Mucosa of descending colon (tissue), 3 donors: ENCODE measurements around the gene RIBC2. TPM values are rescaled to one million over a fixed set of nuclear protein-coding genes. Genes with fewer than 3 reads are reported as not detected.
"Not testable (repeated sequence)": the region's sequence is repeated elsewhere in the genome, so short reads cannot be mapped to it uniquely, and the experiment has no call there.

Experiments used
- ATAC-seq: fragments of 200-7000 bp; cut with Tn5 transposase; one replicate; pipeline ENCODE4 v1.9.1; 2020; ENCODE audit warnings: mild to moderate bottlenecking, moderate library complexity
- DNase-seq, 3 donors: peaks; one replicate each; pipeline ENCODE4 v3.0.0-alpha.2; 2020
- H3K36me3 ChIP-seq: fragments of 200-600 bp; one replicate; pipeline ENCODE4 v1.8.0; 2021; ENCODE audit warnings: low read depth, mild to moderate bottlenecking
- H3K4me1 ChIP-seq: fragments of 200-600 bp; one replicate; pipeline ENCODE4 v1.8.0; 2021; ENCODE audit warnings: low read depth, mild to moderate bottlenecking
- H3K4me3 ChIP-seq: fragments of 200-600 bp; one replicate; pipeline ENCODE4 v1.8.0; 2021; ENCODE audit warnings: mild to moderate bottlenecking
- H3K9me3 ChIP-seq: fragments of 200-600 bp; one replicate; pipeline ENCODE4 v1.8.0; 2021; ENCODE audit warnings: mild to moderate bottlenecking
- intact Hi-C, 2 donors: fragments of 100-400 bp; cut with DNase I in 1 of 2; cut with micrococcal nuclease in 1 of 2; formaldehyde crosslinking; loops; one replicate each; pipeline versions ENCODE4 v1.11.0 to v1.11.1; 2022; cut with DNase I, micrococcal nuclease
- long read RNA-seq, 2 donors: library from polyadenylated mRNA; unstranded; transcript quantifications; one replicate each; pipeline ENCODE4 v2.0.0, GENCODE V29; 2019 to 2021
- total RNA-seq, 3 donors: library from RNA; stranded (reverse); fragmentation: NEBNext Ultra II Directional in 2 of 3; extraction: Animal tissue kit (Norgen Biotek cat#: 25700) in 2 of 3; gene quantifications; one replicate each; pipeline versions ENCODE4 v1.2.1 to v1.2.4, GENCODE V29; 2021 to 2023
- TF ChIP-seq, protein P1 (sequence below): fragments of 200-600 bp; IDR thresholded peaks from one replicate; pipeline ENCODE4 v1.8.0; 2022; ENCODE audit warnings: antibody characterized with exemption, mild to moderate bottlenecking
- donor health status: DM: no; HTN: no; CAD: no; lungs with moderate emphysema.
- donor health status: DM: no; HTN: no; CAD: no.
- donor health status: DM: no; HTN: yes; CAD: no.

Gene RIBC2, protein sequence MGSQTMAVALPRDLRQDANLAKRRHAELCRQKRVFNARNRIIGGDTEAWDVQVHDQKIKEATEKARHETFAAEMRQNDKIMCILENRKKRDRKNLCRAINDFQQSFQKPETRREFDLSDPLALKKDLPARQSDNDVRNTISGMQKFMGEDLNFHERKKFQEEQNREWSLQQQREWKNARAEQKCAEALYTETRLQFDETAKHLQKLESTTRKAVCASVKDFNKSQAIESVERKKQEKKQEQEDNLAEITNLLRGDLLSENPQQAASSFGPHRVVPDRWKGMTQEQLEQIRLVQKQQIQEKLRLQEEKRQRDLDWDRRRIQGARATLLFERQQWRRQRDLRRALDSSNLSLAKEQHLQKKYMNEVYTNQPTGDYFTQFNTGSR
- total RNA-seq: 1 to 10 TPM in 2 of 3 donors, under 1 TPM in 1; 0.41 to 2.6 (median 1.6) TPM
- long read RNA-seq, donor 1: 0 reads
- long read RNA-seq, donor 2, partial matches to known transcripts: 1 of 1 reads
- long read RNA-seq, donor 2, other reads (novel, unspliced or antisense): 0 of 1 reads

DNA sequence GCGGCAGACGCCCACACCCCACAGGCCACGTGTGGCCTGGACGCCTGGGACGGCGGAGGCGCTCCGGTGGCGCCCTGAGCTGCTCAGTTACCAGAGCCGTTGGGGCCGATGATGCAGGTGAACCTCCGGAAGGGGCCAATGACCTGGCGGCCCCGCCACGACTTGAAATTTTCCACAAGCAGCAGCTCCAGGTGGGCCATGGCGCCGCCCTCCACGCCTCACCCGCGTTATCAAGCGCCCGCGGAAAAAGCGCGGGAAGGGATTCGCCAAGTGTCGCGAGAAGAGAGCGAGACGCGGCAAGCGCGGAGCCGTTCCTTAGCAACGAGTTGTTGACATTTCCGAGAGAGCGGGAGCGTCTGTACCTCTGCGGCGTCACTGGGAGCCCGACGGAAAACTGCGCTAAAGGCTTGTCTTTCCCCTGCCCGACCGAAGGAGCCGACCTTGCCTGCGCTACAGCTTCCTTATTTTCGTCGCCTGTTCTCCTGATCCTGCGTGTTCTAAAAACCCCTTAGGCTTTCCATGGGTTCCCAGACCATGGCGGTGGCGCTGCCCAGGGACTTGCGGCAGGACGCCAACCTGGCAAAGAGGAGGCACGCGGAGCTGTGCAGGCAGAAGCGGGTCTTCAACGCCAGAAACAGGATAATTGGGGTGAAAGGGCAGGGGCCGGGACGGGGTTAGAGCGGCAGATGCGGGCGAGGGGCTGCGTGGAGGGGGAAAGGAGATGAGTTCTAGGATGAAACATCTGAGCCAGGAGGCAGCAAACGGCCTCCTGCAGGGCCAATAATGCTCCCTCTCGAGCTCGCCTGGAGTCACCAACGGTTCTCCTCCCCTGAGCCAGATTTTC, at the start of gene RIBC2, which contains the start of gene SMC1B:
Gene RIBC2, plus strand, starts transcription at position 326 of the 844 bp plus-strand sequence. Its CDS starts 194 bp downstream, at position 520.
Gene SMC1B, minus strand, starts transcription at position 232 of the 844 bp plus-strand sequence. Its CDS starts 32 bp downstream, at position 200.
- TF ChIP-seq, protein P1, sequence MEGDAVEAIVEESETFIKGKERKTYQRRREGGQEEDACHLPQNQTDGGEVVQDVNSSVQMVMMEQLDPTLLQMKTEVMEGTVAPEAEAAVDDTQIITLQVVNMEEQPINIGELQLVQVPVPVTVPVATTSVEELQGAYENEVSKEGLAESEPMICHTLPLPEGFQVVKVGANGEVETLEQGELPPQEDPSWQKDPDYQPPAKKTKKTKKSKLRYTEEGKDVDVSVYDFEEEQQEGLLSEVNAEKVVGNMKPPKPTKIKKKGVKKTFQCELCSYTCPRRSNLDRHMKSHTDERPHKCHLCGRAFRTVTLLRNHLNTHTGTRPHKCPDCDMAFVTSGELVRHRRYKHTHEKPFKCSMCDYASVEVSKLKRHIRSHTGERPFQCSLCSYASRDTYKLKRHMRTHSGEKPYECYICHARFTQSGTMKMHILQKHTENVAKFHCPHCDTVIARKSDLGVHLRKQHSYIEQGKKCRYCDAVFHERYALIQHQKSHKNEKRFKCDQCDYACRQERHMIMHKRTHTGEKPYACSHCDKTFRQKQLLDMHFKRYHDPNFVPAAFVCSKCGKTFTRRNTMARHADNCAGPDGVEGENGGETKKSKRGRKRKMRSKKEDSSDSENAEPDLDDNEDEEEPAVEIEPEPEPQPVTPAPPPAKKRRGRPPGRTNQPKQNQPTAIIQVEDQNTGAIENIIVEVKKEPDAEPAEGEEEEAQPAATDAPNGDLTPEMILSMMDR: no peak

DNA sequence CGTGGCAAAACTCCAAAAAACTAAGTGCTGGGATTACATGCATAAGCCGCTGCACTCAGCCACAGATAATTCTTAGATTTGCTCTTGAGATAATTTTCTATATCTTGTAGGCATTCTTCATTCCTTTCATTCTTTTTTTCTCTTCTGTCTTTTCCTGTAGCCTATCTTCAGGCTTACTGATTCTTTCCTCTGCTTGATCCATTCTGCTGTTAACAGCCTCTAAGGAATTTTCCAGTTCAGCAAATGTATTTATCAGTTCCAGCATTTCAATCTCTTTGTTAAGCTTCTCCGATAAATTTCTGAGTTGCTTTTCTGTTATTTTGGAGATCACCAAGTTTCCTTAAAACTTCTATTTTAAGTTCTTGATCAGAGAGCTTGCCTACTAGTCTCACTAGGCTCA, 46.8 kb upstream of the RIBC2 start:
- no peaks in the 10 kb centered on the region for H3K9me3 ChIP-seq
- H3K4me1 ChIP-seq: no peaks in the 10 kb centered on the region
- DNase-seq (no peak), ATAC-seq (no peak)
- TF ChIP-seq, protein P1: no peak
- intact Hi-C loops: no loop called here
- H3K36me3 ChIP-seq: no peaks in the 10 kb centered on the region
- no peak overlapping the region for H3K4me3 ChIP-seq

More for the DNA sequence above, at the start of gene RIBC2, which contains the start of gene SMC1B:
- Histone ChIP-seq H3K4me3 (no peak within 1 kb of the TSS), H3K36me3 (no peaks in the 10 kb centered on the region), H3K9me3 (no peaks in the 10 kb centered on the region), H3K4me1 (peaks cover 7% of the 10 kb centered on the region)
- intact Hi-C loops: no loop called here
- DNase-seq (peak; percentile 82 to 85 (median 82)), ATAC-seq (peak; percentile 98)

DNA sequence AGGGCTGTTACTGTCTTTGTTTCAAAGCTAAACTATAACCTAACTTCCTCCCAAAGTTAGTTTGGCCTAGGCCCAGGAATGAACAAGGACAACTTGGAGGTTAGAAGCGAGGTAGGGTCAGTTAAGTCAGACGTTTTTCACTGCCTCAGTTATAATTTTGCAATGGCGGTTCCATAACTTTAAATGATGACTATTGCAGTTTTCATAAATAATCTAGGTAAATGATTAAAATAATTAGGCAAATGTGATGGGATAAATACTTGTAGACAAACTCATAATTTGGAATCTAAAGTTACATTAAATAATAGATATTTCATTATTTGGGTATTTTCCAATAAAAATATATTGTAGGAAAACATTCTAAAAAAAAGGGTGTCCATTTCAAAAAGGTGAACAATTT, 39.9 kb upstream of the RIBC2 start:
- intact Hi-C loops: not testable (repeated sequence)

DNA sequence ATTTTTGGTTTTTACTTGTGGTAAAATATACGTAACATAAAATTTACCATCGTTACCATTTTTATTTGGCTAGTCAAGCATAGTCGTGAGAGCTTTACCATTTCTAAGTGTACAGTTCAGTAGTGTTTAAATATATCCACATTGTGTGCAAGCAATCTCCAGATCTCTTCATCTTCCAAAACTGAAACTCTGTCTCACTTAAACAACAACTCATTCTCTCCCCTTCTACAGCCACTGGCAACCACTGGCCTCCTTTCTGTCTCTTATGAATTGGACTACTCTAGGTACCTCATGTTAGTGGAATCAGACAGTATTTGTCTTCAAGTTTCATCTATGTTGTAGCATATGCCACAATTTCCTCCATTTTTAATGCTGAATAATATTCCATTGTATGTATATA, 37.5 kb upstream of the RIBC2 start:
- H3K4me1 ChIP-seq: no peaks in the 10 kb centered on the region
- no peaks in the 10 kb centered on the region for H3K36me3 ChIP-seq
- no peaks in the 10 kb centered on the region for H3K9me3 ChIP-seq
- intact Hi-C loops: no loop called here
- TF ChIP-seq, protein P1: no peak
- no peak overlapping the region for H3K4me3 ChIP-seq
- DNase-seq (no peak), ATAC-seq (no peak)

More for the DNA sequence above, 39.9 kb upstream of the RIBC2 start:
- H3K4me3 ChIP-seq, ATAC-seq, H3K36me3 ChIP-seq, DNase-seq, H3K9me3 ChIP-seq, H3K4me1 ChIP-seq: not testable (repeated sequence)

DNA sequence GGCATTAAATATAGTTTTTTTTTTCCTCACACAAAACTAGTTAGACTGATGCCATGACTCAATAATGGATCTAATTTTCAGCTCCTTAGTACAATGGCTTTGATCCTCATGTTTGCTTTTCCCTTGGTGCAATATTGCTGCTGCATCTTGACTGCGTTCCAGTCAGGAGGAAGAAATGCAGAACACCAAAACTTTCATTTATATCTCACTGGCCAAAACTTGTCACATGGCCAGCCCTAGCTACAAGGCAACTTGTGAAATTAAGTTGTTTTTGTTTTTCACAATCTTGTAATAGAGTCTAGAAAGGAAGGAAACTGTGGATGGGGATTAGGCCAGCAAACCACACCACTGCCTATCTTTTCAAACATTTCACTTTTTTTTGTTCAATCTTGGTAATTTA, 36.8 kb upstream of the RIBC2 start:
- Histone ChIP-seq H3K36me3 (no peaks in the 10 kb centered on the region), H3K4me3 (no peak overlapping the region), H3K4me1 (no peaks in the 10 kb centered on the region), H3K9me3 (no peaks in the 10 kb centered on the region)
- intact Hi-C loops: no loop called here
- ATAC-seq (no peak), DNase-seq (peak in 1 of 3 donors; percentile 23)
- TF ChIP-seq, protein P1: no peak
